Measurements from ENCODE around the gene ZNF775.

The ZNF775 gene

DNA sequence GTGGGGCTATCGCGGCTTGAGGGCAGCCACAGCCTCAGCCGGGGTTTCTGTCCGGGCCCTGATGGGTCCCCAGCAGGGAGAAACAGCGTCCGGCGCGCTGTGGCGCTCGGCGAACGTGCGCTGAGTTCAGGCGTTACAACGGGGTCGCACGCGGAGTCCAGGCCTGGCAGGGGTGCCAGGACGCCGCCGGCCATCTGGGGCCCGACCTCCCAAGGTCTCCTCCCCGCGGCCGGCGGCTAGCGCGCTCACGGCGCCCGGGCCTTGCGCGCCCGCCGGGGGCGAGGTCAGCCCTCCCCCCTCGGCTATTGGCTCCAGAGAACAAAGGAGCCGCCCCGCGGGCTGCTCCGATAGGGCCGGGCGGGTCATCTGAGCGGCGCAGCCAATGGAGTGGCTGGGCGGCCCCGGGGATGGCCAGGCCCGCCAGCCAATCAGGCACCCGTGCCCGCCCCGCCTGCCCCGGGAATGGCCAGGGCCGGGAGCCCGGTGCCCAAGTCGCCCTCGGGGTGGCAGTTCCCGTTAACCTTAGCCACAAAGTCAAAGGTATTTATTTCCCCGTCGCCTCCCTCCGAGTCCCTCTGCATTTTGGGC is at the start of gene ZNF775:
Gene ZNF775, plus strand, starts transcription at position 478 of the 588 bp plus-strand sequence. CDS start 9,141 bp downstream, outside the sequence.
- peak; percentile 83 for DNase-seq (ENCODE audit: low read depth)

GRCh38 chr7:150329331-150330120 is 49.6 kb upstream of the ZNF775 start:
- DNase-seq (ENCODE audit: low read depth), result no peak

- no peak for DNase-seq (ENCODE audit: low read depth)
These were observed 48.8 kb upstream of the ZNF775 start for GRCh38 chr7:150330211-150330885.

GRCh38 chr7:150332852-150333635 is 46.1 kb upstream of the ZNF775 start:
- no peak for DNase-seq (ENCODE audit: low read depth)

GRCh38 chr7:150333659-150334058 is 45.5 kb upstream of the ZNF775 start:
- DNase-seq (ENCODE audit: low read depth), result no peak

GRCh38 chr7:150334108-150334507 is 45.0 kb upstream of the ZNF775 start:
- no peak for DNase-seq (ENCODE audit: low read depth)

DNA sequence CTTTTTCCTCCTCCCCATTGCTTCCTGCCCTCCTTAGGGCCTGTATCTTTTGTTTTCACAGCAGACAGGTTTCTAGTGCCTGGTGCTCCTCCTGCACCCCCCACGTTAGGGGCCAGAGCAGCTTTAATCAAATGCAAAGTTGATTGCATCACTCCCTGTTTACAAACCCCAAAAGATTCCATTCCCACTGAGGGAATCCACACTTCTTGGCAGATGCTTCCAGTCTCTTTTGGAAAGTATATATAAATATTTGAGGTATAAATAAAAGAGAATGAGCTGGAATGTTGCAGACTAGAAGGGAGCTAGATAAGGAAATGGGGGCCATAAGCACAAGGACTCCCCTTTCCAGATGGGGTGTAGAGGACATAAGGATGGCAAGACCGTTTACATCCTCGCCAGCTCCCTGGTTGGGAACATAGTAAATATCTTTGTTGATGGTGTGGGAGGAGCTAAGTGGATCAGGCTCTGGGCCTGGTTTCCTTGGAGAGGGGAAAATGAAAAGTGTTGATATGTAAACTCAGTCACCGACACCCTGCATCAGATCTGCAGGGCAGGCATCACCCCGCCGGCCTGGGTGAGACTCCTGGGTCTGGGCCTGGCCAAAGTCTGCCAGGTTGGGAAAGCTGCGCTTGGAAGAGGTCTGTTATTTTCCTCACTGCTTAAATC is 43.9 kb upstream of the ZNF775 start:
- DNase-seq (ENCODE audit: low read depth), result no peak

- no peak for DNase-seq (ENCODE audit: low read depth)
These were observed 43.4 kb upstream of the ZNF775 start for GRCh38 chr7:150335774-150336112.

DNA sequence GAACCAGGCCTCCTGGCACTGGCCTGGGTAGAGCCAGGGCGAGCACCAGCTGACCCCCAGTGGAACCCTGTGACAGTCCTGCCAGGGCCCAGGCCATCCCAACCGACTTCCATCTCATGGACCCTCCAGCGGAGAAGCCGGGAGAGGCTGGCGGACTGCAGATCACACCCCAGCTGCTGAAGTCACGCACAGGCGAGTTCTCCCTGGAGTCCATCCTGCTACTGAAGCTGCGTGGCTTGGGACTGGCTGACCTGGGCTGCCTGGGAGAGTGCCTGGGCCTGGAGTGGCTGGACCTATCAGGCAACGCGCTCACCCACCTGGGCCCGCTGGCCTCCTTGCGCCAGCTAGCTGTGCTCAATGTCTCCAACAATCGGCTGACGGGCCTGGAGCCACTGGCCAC is 42.4 kb upstream of the ZNF775 start:
- no peak for DNase-seq (ENCODE audit: low read depth)

- no peak for DNase-seq (ENCODE audit: low read depth)
These were observed 42.0 kb upstream of the ZNF775 start for GRCh38 chr7:150337179-150337578.

GRCh38 chr7:150337659-150338081 is 41.5 kb upstream of the ZNF775 start:
- no peak for DNase-seq (ENCODE audit: low read depth)

- no peak for DNase-seq (ENCODE audit: low read depth)
These were observed 40.8 kb upstream of the ZNF775 start for GRCh38 chr7:150338166-150338829.

DNA sequence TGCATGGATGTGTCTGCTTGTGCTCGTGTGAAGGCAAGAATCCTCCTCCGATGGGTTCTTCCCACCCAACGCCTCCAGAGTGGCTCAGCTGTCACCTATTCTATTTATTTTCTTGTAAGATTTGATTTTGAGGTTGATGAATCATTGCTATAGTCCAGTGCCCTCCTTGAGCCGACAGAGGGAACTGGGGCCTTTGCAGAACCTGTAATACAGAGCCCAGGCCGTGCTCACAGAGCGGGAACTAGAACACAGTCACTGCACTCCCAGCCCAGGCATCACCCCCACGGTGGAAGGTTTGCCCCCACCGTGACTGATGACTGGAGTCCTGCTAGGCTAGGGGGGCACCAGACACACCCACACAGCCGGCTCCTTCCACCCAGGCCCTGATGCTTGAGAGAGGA is 39.7 kb upstream of the ZNF775 start:
- DNase-seq (ENCODE audit: low read depth), result no peak

DNA sequence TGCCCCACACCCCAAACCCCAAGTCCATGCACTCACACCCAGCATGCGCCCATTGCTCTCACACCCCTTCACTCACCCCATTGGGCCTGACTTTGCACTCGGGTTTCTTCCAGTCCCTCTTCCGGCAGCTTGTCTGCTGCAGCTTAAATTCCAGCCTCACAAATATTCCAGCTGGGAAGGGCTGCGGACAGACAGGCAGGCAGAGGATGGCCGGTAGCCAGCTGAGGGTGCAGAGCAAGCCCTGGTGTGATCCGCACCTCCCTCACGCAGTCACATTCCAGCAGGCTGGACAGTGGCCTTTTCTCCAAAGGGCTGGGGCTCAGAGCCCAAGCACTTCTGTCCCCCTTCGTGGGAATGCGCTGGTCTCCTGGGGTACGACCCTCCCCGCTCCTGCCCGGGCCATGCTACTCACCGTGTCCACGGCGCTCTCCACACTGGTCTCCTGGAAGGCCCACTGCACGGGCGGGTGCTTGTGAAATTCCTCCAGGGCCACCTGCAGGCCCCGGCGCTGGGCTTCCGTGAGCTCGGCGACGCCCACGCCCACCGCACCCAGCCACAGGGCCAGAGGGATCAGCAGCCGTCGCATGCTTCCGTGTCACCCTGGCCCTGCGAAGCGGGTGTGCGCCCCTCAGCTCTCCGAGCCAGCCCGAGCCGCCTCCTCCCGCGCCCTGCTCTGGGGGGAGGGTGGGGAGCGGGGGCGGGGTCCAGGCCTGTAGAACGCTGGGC is 38.9 kb upstream of the ZNF775 start:
- DNase-seq (ENCODE audit: low read depth), result no peak

DNA sequence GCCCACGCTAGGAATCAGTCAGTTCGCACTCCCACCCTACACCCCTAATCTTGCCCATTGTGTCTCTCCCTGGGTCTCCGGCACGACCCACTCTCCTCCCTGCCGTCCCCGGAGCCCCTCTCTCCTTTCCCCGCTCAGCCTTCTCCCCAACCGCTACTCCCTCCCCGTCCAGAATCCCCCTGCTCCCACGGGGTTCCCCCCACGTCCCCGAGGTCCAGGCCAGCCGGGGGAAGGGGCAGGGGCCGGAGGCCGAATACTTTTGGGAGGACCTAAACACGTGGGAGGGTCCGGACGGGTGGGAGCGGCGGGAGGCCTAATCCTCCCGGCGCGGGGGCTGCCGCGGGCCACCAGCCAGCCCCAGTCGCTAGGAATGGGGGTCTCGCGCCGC is 38.3 kb upstream of the ZNF775 start:
- DNase-seq (ENCODE audit: low read depth), result no peak

GRCh38 chr7:150341263-150342120 is 37.6 kb upstream of the ZNF775 start, which contains the start of gene RARRES2:
RARRES2 (minus strand) TSS chr7:150341629; CDS start chr7:150340609, 1,020 bp downstream.
- no peak for DNase-seq (ENCODE audit: low read depth)

DNA sequence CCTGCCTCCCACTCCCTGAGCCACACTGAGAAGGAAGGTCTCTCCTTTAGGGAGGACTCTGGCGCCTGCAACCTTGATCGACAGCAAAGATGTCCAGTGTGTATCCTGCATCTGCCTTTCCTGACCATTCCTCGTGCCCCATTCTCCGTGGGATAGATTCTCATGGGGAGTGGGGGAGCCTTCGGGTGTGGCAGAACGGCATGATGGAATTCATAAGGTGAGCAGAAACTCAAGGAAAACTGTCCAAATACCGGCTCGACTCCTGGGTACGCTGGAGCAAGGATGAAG is 37.1 kb upstream of the ZNF775 start:
- DNase-seq (ENCODE audit: low read depth), result no peak

DNA sequence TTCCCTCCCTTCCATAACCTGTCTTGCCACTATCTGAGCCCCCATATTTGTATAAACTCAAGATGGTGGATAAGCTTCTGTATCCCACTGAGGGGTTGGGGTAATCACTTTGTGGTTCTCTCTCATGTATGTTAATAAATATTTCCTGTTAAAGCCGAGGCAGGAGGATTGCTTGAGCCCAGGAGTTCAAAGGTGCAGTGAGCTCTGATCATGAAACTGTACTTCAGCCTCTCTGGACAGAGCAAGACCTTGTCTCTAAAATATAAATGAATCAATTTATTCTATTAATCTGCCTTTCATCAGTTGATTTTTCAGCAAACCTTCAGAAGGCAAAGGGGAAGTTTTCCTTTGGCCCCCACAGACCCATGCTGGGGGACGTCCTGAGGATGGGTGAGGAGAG is 35.9 kb upstream of the ZNF775 start:
- no peak for DNase-seq (ENCODE audit: low read depth)

DNA sequence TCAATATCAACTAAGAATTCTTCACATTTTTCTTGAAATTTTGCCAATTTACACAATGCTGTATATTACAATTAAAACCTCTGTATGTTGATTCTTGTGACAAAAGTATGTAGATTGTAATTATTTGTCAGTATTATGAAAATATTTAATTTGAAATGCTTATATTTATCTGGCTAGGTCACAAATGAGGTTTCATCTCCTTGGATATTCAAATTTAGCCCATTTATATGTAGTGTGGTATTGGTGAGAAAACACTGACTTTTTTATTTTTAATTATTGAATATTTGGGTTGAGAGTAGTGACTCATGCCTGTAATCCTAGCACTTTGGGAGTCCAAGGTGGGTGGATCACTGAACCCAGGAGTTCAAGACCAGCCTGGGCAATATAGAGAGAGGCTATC is 34.8 kb upstream of the ZNF775 start:
- no peak for DNase-seq (ENCODE audit: low read depth)

DNA sequence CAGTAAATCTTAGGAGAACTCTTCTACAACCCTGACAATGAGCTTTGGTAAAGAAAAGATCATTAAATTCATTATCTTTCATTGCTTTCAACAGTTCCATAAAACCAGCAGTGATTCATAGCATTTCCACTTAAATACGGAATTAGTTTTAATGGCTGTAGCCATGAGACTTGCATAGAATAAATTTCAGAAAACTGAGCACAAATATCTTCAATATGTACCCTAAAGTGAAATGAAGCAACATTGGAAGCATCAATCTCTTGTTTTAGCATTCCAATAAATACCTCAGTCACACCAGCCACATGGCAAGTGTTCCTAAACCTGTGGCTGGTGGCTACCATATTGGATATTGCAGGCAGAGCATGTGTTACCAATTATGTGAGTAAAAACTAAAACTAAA is 34.1 kb upstream of the ZNF775 start:
- DNase-seq (ENCODE audit: low read depth), result no peak
